ENCODE measurements around the gene MKKS. TPM values are rescaled to one million over a fixed set of nuclear protein-coding genes. Genes with fewer than 3 reads are reported as not detected.

MKKS gene
- 9.8 and 11.2 TPM in 2 replicates for total RNA-seq (2014; rRNA removed; shearing (Covaris generic))

GRCh38 chr20:10433623-10434466, at the start of gene MKKS:
TSS of gene MKKS (minus strand) at chr20:10434222. CDS start at chr20:10413514, 20,708 bp downstream.
- DNase-seq (ENCODE audit: low spot score), result peak; percentile 78

DNA sequence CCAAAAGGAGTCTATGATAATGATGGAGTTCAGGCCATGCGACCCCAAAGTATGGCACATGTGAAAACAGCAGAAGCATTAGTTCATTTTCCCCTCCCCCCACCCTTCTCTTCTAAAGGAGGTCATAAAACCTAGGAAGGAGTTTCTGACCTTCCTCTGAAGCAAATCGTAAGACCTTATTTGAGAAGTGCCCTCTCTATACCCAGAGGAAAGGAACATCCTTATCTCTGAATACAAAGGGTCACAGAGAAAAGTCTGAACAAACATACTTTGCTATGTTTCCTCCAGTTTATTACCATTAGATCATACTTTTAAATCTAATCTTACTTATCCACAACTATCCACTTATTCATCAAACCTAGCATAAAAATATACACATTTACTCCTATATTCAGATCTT, 49.7 kb upstream of the MKKS start:
- DNase-seq (ENCODE audit: low spot score), result no peak

GRCh38 chr20:10481676-10482075, 47.7 kb upstream of the MKKS start:
- DNase-seq (ENCODE audit: low spot score), result no peak

DNA sequence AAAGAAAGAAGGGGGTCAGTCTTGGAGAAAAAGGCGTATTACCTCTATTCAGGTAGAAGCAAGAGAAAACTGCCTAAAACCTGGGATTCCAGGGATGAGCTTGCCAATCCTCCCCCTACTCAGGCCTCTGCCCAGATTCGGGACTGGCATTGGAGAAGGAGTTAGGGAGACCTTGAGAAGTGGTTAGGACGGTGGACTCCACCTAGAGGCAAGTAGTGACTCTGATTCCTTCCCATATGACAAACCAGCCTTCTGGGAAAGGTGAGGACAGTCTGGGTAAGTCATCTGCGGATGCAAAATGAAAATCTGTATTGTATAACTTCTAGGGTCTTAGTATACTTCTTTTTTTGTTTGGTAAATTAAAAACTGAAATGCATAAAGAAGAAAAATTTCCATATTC, 44.9 kb upstream of the MKKS start:
- no peak for DNase-seq (ENCODE audit: low spot score)

DNA sequence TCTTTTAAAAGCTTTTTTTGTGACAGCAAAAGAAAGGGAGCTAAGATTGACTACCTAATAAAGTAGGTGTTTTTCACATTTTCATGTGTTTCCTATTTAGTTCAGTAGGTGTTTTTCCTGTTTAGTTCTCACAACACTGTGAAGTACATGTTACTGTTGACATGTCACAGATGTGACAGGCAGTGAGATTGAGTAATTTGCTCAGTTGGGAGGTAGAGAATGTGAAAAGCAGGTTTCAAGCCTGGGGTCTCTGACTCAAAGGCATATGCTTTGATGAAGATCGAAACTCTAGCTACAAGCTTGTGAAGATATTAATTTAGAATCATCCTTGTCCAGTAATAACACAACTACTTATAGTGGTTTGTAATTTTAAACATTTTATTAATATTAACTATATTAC, 44.2 kb upstream of the MKKS start:
- DNase-seq (ENCODE audit: low spot score), result no peak

DNA sequence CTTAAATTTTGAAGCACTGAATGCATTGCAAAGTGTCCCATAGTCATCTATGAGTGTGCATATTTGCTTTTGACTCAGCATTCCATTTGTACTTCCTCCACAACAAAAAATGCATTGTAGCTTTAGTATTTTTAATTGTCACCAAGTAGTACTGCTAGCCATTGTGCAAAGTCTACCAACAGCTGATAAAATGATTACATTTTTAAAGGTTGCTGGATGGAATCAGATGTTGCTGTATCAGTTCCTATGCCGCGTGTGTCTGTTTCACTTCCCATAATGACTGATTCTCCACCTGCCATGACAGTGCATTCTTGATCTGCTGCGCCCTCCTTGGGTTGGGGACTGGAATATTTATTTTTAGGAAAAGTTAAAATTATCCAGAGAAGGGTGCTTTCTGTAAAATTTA, 42.3 kb upstream of the MKKS start:
- DNase-seq (ENCODE audit: low spot score), result peak; percentile 6

DNA sequence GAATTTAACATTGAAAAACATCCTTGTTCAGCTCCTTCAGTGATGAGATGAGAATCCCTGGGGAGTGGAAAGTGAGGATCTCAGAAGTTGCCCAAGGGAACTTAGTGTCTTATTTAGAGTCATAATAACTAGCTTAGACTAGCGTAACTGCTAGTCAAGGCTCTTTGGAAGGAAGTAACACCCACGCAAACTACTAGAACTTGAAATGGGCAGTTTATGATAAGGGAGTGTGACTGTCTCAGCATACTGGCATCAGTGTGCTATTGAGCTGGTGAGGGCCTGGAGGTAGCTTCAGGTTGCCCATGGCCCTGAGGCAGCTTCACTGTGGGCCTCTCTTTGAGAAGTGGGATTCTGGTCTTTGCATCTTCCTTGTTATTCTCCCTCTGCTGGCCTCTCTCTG, 41.2 kb upstream of the MKKS start:
- no peak for DNase-seq (ENCODE audit: low spot score)

DNA sequence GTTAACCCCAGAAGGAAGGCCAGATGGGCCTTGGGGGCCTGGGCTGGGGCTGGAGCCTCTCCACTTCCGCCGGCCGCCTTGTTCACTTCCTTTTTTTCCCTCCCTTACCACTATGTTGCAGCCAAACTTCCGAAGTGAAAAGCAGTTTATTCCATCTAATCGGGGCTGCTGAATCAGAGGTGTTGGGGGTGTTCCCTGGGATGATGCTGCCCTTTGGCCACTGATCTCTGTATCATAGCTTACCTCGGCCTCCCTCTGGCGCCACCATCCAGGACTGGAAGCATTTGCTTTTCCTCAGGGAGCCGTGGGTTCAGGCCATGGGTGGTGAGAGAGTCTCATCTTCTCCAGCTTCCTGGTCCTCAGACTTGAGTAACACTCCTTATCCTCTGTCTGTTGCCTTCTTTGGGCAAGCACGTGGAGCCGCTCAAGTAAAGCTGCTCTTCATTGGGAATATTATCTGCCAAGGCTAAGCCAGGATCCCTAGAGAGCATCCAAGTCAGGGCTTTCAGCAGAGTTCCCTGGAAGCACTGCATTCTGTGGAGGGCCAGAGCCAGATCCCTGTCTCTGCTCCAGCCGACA, 40.7 kb upstream of the MKKS start:
- no peak for DNase-seq (ENCODE audit: low spot score)

- DNase-seq (ENCODE audit: low spot score), result no peak
Measured at GRCh38 chr20:10472871-10473270, 38.8 kb upstream of the MKKS start.

DNA sequence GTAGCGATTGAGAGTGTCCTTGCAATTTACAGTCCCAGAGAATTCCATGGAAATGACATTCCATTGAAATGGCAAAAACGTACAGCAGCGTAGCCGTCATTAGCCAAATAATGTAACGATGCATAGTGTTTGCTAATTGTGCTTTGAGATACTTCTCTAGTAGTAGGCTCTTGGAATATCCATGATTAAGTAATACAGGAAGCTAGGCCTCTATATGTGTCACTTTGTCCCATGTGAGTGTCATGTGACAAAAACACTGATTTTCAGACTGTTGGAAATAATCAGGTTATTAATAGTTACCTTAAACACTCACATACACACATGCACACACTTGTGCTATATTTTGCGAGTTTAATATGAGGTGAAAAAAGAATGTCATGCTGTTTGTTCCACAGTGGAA, 36.3 kb upstream of the MKKS start:
- no peak for DNase-seq (ENCODE audit: low spot score)

DNA sequence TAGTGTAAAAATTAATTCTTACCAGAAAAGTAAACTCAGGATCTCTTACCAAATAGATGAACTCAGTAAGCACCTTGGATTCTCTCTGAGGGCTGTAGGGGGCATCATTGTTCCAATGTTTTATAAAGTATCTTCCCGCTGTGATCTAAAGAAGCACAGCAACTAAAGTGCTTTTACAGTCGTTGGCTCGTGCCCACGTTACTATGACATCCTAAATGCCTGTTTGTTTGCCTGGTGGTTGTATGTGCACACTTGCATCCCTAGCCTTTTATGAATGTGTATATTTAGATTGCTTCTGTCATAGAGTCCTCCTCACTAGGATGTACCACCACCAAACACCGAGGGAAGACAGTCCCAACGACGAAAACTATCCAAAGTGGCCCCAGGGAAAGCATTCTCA, 35.6 kb upstream of the MKKS start:
- peak; percentile 67 for DNase-seq (ENCODE audit: low spot score)

- DNase-seq (ENCODE audit: low spot score), result no peak
Measured at GRCh38 chr20:10469056-10469455, 35.0 kb upstream of the MKKS start.

DNA sequence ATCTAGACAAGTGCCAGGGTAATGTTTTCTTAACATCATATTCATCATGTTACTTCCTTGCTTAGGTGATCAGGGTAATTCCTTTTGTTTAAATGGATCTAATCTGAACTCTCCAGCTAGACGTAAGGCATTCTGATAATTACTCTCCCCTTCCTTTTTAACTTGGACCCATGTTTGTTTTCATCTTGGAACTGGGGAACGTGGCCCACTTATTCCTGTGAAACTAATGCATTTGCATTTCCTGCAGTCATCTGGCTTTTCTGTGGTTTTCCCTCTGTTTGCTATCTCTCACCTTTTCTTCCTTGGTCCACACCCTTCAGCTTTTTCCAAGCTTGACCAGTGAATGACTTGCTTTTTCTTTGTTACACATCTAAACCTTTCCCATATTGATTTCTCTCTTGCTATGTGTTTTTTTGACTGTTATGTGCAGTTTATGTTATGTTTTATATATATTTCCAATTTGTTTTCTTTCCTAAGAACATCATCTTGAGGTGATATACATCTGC, 34.4 kb upstream of the MKKS start:
- DNase-seq (ENCODE audit: low spot score), result peak; percentile 16

DNA sequence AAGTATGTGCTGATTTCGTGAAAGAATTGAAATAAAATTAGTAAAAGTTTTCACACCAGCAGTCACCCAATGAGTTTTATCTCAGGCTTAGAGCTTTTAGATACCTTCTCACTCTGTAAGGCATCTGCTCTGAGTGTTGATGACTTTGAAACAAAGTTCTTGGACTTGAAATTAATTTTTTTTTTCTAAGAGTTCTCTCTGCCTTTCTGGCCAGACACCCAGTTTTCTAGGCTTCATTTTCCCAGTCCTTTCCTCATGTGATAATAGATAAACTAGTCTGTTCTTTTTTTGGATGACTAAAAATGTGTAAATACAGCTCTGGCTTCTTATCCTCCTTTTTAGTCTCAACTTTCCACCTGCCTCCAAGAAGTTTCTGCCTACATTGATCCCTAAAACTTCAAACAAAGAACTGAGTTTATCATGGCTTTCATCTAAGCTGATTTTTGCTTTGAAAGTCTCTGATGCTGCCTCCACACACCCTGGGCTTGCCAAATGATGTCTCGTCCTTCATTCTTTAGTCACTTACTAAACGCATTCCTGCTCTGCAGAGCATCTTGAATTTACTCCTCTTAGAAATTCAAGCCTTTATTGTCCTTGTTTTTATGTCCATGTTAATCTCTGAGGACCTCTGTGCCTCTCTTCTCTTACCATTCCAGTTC, 33.8 kb upstream of the MKKS start:
- DNase-seq (ENCODE audit: low spot score), result no peak

- no peak for DNase-seq (ENCODE audit: low spot score)
Measured at GRCh38 chr20:10466855-10467254, 32.8 kb upstream of the MKKS start.

DNA sequence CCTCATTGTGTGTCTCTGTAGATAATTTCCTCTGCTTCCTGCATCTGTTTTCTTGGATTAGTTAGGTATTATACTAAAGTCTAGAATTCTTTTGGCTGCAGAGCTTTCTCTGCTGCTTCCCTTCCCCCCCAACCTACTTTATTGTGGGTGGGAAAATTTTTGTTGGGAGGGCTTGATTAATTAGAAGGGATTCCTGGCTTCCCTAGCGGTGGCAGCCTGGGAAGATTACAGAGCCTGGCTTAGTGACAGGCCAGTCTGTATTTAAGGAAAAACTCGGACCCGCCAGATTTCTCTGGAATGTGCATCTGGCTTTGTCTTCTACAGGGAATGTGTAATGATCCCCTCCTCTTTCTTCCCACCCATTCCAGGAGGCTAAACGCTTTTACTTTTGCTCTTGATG, 32.3 kb upstream of the MKKS start:
- DNase-seq (ENCODE audit: low spot score), result no peak

- DNase-seq (ENCODE audit: low spot score), result no peak
Measured at GRCh38 chr20:10465135-10465534, 31.1 kb upstream of the MKKS start.

DNA sequence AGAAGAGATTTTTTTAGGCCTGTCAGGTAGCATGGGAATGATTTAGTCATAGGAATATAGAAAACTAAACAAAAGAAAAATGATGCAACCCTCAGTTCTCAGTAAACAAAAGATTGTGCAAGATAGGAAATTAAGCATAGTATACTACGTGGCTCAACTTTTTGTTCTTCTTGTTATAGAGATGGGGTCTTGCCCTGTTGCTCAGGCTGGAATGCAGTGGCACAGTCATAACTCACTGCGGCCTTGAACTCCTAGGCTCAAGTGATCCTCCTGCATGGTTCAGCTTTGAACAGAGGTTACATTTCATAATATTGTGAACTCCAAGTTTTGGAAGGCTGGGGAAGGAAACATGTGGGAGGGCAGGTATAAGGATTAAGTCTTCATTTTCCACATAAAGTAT, 29.6 kb upstream of the MKKS start:
- no peak for DNase-seq (ENCODE audit: low spot score)

DNA sequence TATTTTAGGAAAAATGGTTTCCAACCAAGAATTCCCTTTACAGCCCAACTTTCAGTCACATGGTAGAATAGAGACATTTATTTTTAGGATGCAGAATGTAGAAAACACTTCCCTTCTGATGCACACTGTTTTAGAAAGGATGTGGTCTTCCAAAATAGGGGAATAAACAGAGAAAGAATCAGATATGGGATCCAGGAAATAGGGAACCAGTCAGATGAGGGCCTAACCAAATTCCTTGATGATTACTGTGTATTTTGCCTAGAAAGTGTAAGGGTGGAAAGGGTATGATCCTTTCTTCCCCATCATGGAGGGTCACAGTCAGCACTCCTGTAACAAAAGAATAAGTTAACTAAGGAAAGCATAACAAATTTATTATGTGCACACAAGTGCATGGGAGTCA, 28.5 kb upstream of the MKKS start:
- no peak for DNase-seq (ENCODE audit: low spot score)

DNA sequence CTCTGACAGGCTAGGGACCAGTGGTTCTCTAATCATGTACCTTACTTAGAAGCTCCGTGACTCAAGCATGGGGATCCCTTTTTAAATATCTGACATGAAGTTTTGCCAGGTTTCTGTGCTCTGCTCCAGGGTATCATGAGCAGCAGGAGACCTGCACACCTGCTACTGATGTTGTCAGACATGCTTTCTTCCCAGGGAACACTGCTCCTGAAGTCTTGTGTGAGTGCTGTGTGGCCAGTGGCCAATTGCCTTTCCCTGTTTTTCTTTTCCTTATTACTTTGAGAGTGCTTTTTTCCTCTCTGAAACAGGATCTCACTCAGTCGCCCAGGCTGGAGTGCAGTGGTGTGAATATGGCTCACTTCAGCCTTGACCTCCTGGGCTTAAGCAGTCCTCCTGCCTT, 27.5 kb upstream of the MKKS start:
- no peak for DNase-seq (ENCODE audit: low spot score)

DNA sequence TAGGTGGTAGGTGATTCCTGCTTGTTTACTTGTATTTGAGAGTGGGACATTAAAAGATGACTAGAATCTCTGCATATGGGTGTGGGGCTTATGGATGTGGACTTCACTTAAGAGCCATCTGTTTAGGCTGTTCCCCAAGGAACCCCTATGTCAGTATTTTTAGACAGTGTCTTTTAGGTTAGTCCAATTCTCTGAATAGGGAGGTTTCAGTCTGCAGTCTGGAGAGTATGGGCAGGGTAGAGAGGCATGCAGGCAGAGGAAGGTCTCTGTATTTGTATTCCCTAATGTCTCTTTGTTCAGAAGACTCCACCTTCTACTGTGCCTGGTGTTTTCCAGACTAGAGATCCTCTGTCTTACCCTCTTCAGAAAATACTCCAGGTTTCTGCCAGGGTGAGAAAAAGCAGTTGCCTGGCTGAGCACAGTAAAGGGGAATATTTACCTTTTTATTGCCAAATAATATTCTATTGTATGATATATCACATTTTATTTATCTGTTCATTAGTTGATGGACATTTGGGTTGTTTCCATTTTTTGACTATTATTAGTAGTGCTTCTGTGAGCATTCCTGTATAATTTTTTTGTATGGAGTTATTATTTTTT, 20.2 kb upstream of the MKKS start:
- DNase-seq (ENCODE audit: low spot score), result no peak

DNA sequence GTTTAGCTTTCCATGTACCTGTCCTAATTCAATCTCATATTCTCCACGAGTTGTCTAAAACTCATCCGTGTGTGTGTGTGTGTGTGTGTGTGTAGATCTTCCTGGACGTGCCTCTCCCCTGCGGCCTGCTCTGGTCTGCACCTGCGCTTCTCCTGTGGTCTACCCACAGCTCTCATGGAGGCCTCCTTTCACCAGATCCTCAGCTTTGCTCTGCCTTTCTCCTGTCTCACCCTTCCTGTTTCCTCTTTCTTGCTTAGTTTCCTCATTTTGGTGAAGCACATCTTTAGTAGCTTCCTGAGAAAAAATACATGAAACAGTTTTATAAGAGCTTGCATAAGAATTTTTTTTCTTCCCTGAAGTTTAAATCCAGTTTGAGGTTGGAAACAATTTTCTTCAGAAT, 19.2 kb upstream of the MKKS start:
- DNase-seq (ENCODE audit: low spot score), result no peak
